H9 (cell line): ENCODE measurements around the gene ABCA13. TPM values are rescaled to one million over a fixed set of nuclear protein-coding genes. Genes with fewer than 3 reads are reported as not detected.

Source experiments
- DNase-seq: peaks from one replicate; pipeline ENCODE4 v3.0.0-alpha.2; 2017
- H2AFZ ChIP-seq: one replicate; pipeline ENCODE4 v1.6.1; 2013; ENCODE audit warnings: mild to moderate bottlenecking, low read length, control low read depth, moderate library complexity
- H2AK5ac ChIP-seq: 2 replicates; pipeline ENCODE4 v1.6.1; 2013; ENCODE audit warnings: low read length, control low read depth, mixed read lengths; ENCODE audit not compliant: insufficient read length
- H2BK120ac ChIP-seq: one replicate; pipeline ENCODE4 v1.6.1; 2013; ENCODE audit warnings: low read depth, mild to moderate bottlenecking, low read length, control low read depth, inconsistent platforms; ENCODE audit not compliant: poor library complexity, severe bottlenecking
- H2BK12ac ChIP-seq: 2 replicates; pipeline ENCODE4 v1.6.1; 2013; ENCODE audit warnings: low read length, control low read depth, mixed read lengths, low read depth; ENCODE audit not compliant: insufficient read length
- H2BK15ac ChIP-seq: 2 replicates; pipeline ENCODE4 v1.6.1; 2013; ENCODE audit warnings: low read depth, low read length, control low read depth
- H2BK20ac ChIP-seq: one replicate; pipeline ENCODE4 v1.6.1; 2013; ENCODE audit warnings: low read depth, mild to moderate bottlenecking, low read length, control low read depth, inconsistent platforms; ENCODE audit not compliant: poor library complexity, severe bottlenecking
- H2BK5ac ChIP-seq: 2 replicates; pipeline ENCODE4 v1.6.1; 2013; ENCODE audit warnings: low read length, control low read depth, mixed read lengths; ENCODE audit not compliant: insufficient read length
- H3K14ac ChIP-seq: 2 replicates; pipeline ENCODE4 v1.6.1; 2013; ENCODE audit warnings: low read length, control low read depth; ENCODE audit not compliant: insufficient read depth
- H3K18ac ChIP-seq: 2 replicates; pipeline ENCODE4 v1.6.1; 2013; ENCODE audit warnings: low read depth, mild to moderate bottlenecking, mixed read lengths, low read length, control low read depth; ENCODE audit not compliant: insufficient read length
- H3K23ac ChIP-seq: 2 replicates; pipeline ENCODE4 v1.6.1; 2013; ENCODE audit warnings: low read length, control low read depth, mixed read lengths, low read depth; ENCODE audit not compliant: insufficient read length
- H3K23me2 ChIP-seq: 2 replicates; pipeline ENCODE4 v1.6.1; 2013; ENCODE audit warnings: low read depth, mild to moderate bottlenecking, mixed read lengths, low read length, control low read depth; ENCODE audit not compliant: insufficient read length, poor library complexity, severe bottlenecking
- H3K27ac ChIP-seq: 2 replicates; pipeline ENCODE4 v1.5.1; 2013; ENCODE audit warnings: low read length, control low read depth, mixed read lengths, low read depth; ENCODE audit not compliant: insufficient read length
- H3K27me3 ChIP-seq: 2 replicates; pipeline ENCODE4 v1.6.1; 2013; ENCODE audit warnings: low read length, control low read depth, inconsistent platforms; ENCODE audit not compliant: insufficient read depth
- H3K4ac ChIP-seq: 2 replicates; pipeline ENCODE4 v1.6.1; 2013; ENCODE audit warnings: low read depth, mild to moderate bottlenecking, control low read depth, inconsistent platforms, low read length, moderate library complexity
- H3K4me1 ChIP-seq: 2 replicates; pipeline ENCODE4 v1.6.1; 2013; ENCODE audit warnings: low read length, control low read depth, inconsistent platforms; ENCODE audit not compliant: insufficient read depth
- H3K4me2 ChIP-seq: 2 replicates; pipeline ENCODE4 v1.6.1; 2013; ENCODE audit warnings: low read length, control low read depth, mixed read lengths; ENCODE audit not compliant: insufficient read length, insufficient read depth
- H3K56ac ChIP-seq: 2 replicates; pipeline ENCODE4 v1.6.1; 2013; ENCODE audit warnings: low read depth, mild to moderate bottlenecking, mixed read lengths, low read length, control low read depth; ENCODE audit not compliant: insufficient read length
- H3K79me1 ChIP-seq: 2 replicates; pipeline ENCODE4 v1.6.1; 2013; ENCODE audit warnings: low read depth, mild to moderate bottlenecking, moderate library complexity, low read length, control low read depth, inconsistent platforms; ENCODE audit not compliant: insufficient read depth, poor library complexity, severe bottlenecking
- H3K79me2 ChIP-seq: 2 replicates; pipeline ENCODE4 v1.6.1; 2013; ENCODE audit warnings: low read length, control low read depth, inconsistent platforms; ENCODE audit not compliant: insufficient read depth
- H3K9ac ChIP-seq: 2 replicates; pipeline ENCODE4 v1.6.1; 2013; ENCODE audit warnings: low read length, control low read depth, mixed read lengths; ENCODE audit not compliant: insufficient read length; ENCODE audit errors: extremely low read depth
- H3K9me3 ChIP-seq: one replicate; pipeline ENCODE4 v1.6.1; 2013; ENCODE audit warnings: low read depth, low read length, inconsistent platforms; ENCODE audit not compliant: control insufficient read depth
- H3T11ph ChIP-seq: one replicate; pipeline ENCODE4 v1.6.1; 2013; ENCODE audit warnings: mild to moderate bottlenecking, low read length, control low read depth, inconsistent platforms
- H4K20me1 ChIP-seq: one replicate; pipeline ENCODE4 v1.6.1; 2013; ENCODE audit not compliant: control insufficient read depth, insufficient read length, insufficient read depth
- H4K5ac ChIP-seq: 2 replicates; pipeline ENCODE4 v1.6.1; 2013; ENCODE audit warnings: low read depth, mild to moderate bottlenecking, mixed read lengths, low read length, control low read depth; ENCODE audit not compliant: insufficient read length
- H4K8ac ChIP-seq: replicated peaks from 2 replicates; pipeline ENCODE4 v1.6.1; 2013; ENCODE audit warnings: low read length, control low read depth, mixed read lengths, low read depth; ENCODE audit not compliant: insufficient read length
- H4K91ac ChIP-seq: 2 replicates; pipeline ENCODE4 v1.6.1; 2013; ENCODE audit warnings: low read depth, mild to moderate bottlenecking, moderate library complexity, mixed read lengths, low read length, control low read depth; ENCODE audit not compliant: insufficient read length
- H3K27ac Mint-ChIP-seq, 3 experiments: 2 replicates in 2 of 3; 3 replicates in 1 of 3; pipeline ENCODE4 v1.8.0; 2020 to 2021; ENCODE audit warnings: mixed read lengths in 3 of 3, mild to moderate bottlenecking in 1 of 3, moderate library complexity in 1 of 3
- H3K27me3 Mint-ChIP-seq: 2 replicates; pipeline ENCODE4 v1.8.0; 2021; ENCODE audit warnings: low read depth, mild to moderate bottlenecking, moderate library complexity, mixed read lengths
- H3K36me3 Mint-ChIP-seq, 3 experiments: 2 replicates in 2 of 3; 3 replicates in 1 of 3; pipeline ENCODE4 v1.8.0; 2020 to 2021; ENCODE audit warnings: low read depth in 3 of 3, mixed read lengths in 3 of 3; ENCODE audit not compliant: insufficient read depth in 1 of 3
- H3K4me1 Mint-ChIP-seq, 2 experiments: 2 replicates each; pipeline ENCODE4 v1.8.0; 2020; ENCODE audit warnings: mixed read lengths in 2 of 2
- H3K4me3 Mint-ChIP-seq, 2 experiments: 2 replicates in 1 of 2; 3 replicates in 1 of 2; pipeline ENCODE4 v1.8.0; 2020 to 2021; ENCODE audit warnings: mild to moderate bottlenecking in 2 of 2, mixed read lengths in 2 of 2, moderate library complexity in 1 of 2
- H3K9me3 Mint-ChIP-seq, 2 experiments: 2 replicates in 1 of 2; 3 replicates in 1 of 2; pipeline ENCODE4 v1.8.0; 2020; ENCODE audit warnings: mild to moderate bottlenecking in 2 of 2, mixed read lengths in 2 of 2, moderate library complexity in 1 of 2
- WGBS: extraction: QIAGEN DNeasy Blood & Tissue Kit; methylation state at CpG from one replicate; pipeline ENCODE4 v1.1.7; 2013; ENCODE audit warnings: missing lambda C conversion rate, low lambda C conversion rate, mixed read lengths; ENCODE audit not compliant: insufficient read length; ENCODE audit errors: extremely low coverage; 5-methylcytosine and 5-hydroxymethylcytosine counted together
- total RNA-seq: library from RNA; stranded (reverse); gene quantifications from 2 replicates; pipeline ENCODE4 v1.2.1, GENCODE V29; 2021
- TF ChIP-seq, protein P1 (sequence below): fragments of 200-600 bp; sonication (generic); conservative IDR thresholded peaks from 3 replicates; pipeline ENCODE4 v1.8.0; 2021; ENCODE audit warnings: antibody characterized with exemption, mild to moderate bottlenecking

Gene ABCA13
- total RNA-seq, 1 experiment from 2014 or later, result 0.11 TPM

DNA sequence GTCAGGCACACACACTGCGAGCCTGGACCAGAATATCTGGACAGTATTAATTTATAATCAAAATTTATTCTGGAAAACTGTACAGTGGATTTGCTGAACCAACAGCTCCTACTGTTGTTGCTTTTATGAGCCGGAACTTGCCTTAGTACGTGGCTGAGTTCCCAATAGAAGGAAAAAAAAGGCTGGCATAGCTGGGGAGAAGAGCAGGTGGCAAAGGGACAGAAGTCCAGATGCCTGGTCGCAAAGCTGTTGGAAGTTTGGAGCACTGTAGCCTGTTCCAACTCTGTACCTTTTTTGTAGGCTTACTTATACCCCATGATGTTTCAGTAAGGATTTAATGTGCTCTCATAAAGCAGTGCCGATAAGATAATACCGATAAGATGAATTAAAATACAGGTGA lies 333.8 kb downstream of the ABCA13 start:
- H3K9me3 ChIP-seq, result no peaks in the 10 kb centered on the region
- Mint-ChIP-seq H3K4me1 (peaks cover 0 to under 1% of the 10 kb centered on the region in 2 experiments; a peak in 1 of 4 replicates), H3K27ac (no peak overlapping the region), H3K36me3 (no peaks in the 10 kb centered on the region), H3K4me3 (no peak overlapping the region), H3K9me3 (no peaks in the 10 kb centered on the region), H3K27me3 (no peaks in the 10 kb centered on the region)
- WGBS, result no CpG with 5 or more reads among the region's 6 CpGs
- no peak overlapping the region for H2AFZ ChIP-seq
- no peak overlapping the region for H3T11ph ChIP-seq
- H4K91ac ChIP-seq, result no peak overlapping the region
- H3K4me2 ChIP-seq, result no peak overlapping the region
- TF ChIP-seq, protein P1, sequence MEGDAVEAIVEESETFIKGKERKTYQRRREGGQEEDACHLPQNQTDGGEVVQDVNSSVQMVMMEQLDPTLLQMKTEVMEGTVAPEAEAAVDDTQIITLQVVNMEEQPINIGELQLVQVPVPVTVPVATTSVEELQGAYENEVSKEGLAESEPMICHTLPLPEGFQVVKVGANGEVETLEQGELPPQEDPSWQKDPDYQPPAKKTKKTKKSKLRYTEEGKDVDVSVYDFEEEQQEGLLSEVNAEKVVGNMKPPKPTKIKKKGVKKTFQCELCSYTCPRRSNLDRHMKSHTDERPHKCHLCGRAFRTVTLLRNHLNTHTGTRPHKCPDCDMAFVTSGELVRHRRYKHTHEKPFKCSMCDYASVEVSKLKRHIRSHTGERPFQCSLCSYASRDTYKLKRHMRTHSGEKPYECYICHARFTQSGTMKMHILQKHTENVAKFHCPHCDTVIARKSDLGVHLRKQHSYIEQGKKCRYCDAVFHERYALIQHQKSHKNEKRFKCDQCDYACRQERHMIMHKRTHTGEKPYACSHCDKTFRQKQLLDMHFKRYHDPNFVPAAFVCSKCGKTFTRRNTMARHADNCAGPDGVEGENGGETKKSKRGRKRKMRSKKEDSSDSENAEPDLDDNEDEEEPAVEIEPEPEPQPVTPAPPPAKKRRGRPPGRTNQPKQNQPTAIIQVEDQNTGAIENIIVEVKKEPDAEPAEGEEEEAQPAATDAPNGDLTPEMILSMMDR, result no peak
- H2BK5ac ChIP-seq, result no peak overlapping the region
- no peak overlapping the region for H2BK15ac ChIP-seq
- H3K23me2 ChIP-seq, result no peaks in the 10 kb centered on the region
- H2AK5ac ChIP-seq, result no peak overlapping the region
- H2BK12ac ChIP-seq, result no peak overlapping the region
- H2BK20ac ChIP-seq, result no peak overlapping the region
- no peak overlapping the region for H3K14ac ChIP-seq
- no peaks in the 10 kb centered on the region for H3K79me1 ChIP-seq
- no peak overlapping the region for H3K9ac ChIP-seq
- H4K8ac ChIP-seq, result no peak overlapping the region
- H3K79me2 ChIP-seq, result no peaks in the 10 kb centered on the region
- no peak overlapping the region for H2BK120ac ChIP-seq
- H3K56ac ChIP-seq, result peak overlapping the region; percentile 78
- DNase-seq, result no peak
- H3K27me3 ChIP-seq, result no peaks in the 10 kb centered on the region
- H3K4ac ChIP-seq, result no peak overlapping the region
- no peaks in the 10 kb centered on the region for H4K20me1 ChIP-seq
- no peak overlapping the region for H3K18ac ChIP-seq
- H3K4me1 ChIP-seq, result no peaks in the 10 kb centered on the region
- H3K27ac ChIP-seq, result no peak overlapping the region
- no peak overlapping the region for H4K5ac ChIP-seq
- no peak overlapping the region for H3K23ac ChIP-seq
